Sigmoid colon (tissue), 3 donors: Measurements from ENCODE around the gene C11orf58.

Experiments
- CTCF ChIP-seq, 4 experiments: fragments of 450-650 bp in 3 of 4; fragments of 200-600 bp in 1 of 4; IDR thresholded peaks; one replicate each; pipeline ENCODE4 v1.5.1; 2016 to 2019; ENCODE audit warnings: antibody characterized with exemption in 4 of 4, mild to moderate bottlenecking in 3 of 4, moderate library complexity in 2 of 4
- POLR2A ChIP-seq, 2 donors: fragments of 450-650 bp; IDR thresholded peaks; one replicate each; pipeline ENCODE4 v1.6.1; 2016; ENCODE audit warnings: antibody characterized with exemption in 2 of 2, mild to moderate bottlenecking in 2 of 2, moderate library complexity in 2 of 2

- TF ChIP-seq CTCF (IDR thresholded peaks at IDR 0.05) (no peak), POLR2A (IDR thresholded peaks at IDR 0.05) (no peak)
Observed at GRCh38 chr11:16806791-16807190, 68.3 kb downstream of the C11orf58 start.
